Activated T-cell treated with anti-CD3 and anti-CD28 coated beads, Interleukin-2, amount 50 U/mL, for 48 hours (primary cell): ENCODE data around the gene ARMC8.

ENCODE experiments used
- DNase-seq, 2 experiments: peaks; one replicate each; pipeline ENCODE4 v3.0.0-alpha.2; 2020

The ARMC8 gene

DNA sequence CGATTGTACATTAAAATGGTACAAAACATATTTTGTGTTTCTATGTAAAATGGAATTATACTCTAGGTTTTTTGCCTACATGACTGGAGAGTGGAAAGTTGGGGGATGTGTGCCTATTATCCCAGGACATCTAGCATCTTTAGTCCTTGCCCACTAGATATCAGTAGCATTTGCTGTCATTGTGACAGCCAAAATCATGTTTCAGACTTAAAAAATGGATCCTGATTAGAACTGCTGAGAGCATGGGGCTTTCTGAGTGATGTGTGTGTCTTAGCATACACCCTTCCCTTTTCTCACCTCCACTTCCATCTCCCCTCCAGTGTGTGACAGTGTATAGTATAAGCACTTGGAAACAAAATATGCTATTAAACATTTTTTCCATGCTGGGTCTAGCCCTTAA is 13.3 kb downstream of the ARMC8 start:
- DNase-seq, result no peak

GRCh38 chr3:138202945-138203701 is 16.0 kb downstream of the ARMC8 start:
- no peak for DNase-seq

- DNase-seq, result no peak
Measured at GRCh38 chr3:138203938-138204337, 16.8 kb downstream of the ARMC8 start.

GRCh38 chr3:138205527-138205926 is 18.4 kb downstream of the ARMC8 start:
- DNase-seq, result no peak

DNA sequence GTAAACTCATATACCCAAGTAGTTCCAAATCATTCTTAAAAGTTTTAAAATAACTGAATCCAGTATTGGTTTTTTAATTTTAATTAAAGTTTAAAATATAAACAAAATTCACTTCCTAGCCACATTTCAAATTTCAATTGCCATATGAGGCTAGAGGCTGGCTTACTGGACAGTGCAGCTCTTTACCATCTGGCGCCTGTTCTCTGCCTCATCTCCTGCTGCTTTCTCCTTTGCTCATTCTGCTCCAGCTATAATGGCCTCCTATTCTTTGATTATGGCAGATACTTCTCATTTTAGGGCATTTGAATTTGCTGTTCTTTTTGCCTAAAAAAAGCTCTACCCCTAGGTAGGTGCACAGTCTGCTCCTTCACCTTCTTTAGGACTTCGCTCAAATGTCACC is 19.1 kb downstream of the ARMC8 start:
- no peak for DNase-seq

DNA sequence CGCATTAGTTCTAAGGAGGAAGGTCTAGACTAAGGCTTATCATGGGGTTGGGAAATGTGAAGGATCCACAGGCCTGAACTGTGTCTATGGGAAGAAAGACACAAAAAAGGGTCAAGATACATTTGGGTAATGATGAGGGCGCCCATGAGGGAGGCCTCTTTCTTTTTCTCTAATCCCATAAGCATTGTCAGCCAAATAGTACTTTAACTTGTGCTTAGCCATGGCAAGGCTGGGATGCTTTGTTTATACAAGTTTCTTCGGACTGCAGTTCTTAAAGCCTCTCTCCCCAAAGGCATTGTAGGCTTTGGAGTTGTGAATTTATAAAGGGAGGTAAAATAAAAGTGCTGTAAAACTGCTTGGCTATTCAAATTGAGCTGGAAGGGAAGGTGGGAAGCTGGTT is 23.4 kb downstream of the ARMC8 start:
- DNase-seq, result no peak

DNA sequence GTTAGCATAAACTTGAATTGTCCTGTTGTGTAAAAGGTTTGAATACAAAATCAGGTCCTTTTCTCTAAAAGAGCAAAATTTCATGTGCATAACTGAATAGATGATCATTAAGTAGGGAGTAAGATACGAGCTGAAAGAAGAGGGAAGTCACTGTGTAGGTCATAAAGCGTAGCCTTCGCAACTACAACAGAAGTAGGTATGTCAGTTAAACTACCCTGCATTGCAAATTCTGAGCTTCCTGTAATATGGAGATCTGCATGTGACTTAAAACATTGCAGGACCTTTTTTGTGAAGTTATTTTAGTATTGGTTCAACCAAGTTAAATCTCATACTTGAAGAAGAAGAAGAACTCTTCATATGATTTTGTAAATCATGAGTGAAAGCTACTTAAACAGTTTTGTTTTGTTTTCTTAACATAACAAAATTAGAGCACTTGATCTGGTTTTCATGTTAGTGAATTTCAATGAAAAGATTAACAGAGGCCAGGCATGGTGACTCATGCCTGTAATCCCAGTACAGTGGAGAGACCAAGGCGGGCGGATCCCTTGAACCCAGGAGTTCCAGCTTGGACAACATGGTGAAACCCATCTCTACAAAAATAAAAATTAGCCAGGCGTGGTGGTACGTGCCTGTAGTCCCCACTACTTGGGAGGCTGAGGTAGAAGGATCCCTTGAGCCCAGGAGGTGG is 26.4 kb downstream of the ARMC8 start:
- no peak for DNase-seq

DNA sequence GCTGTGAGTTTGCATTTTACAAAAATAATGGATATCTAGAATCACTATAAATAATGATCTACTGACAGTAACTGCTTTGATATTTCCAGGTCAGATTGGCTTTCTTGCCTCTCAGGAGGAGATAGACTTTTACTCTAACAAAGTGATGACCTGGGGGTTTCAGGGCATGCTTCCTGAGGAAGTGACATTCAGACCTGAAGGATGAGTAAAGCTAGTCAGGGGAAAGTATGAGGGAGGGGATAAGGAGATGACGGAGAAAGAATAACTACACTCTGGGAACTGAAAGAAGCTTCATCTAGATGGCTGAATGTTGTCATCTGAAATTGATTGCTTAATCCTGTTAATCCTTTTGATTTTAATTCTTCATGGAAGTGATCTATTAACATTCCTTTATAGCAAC is 32.2 kb downstream of the ARMC8 start:
- no peak for DNase-seq

- no peak for DNase-seq
Measured at GRCh38 chr3:138220242-138220641, 33.1 kb downstream of the ARMC8 start.

DNA sequence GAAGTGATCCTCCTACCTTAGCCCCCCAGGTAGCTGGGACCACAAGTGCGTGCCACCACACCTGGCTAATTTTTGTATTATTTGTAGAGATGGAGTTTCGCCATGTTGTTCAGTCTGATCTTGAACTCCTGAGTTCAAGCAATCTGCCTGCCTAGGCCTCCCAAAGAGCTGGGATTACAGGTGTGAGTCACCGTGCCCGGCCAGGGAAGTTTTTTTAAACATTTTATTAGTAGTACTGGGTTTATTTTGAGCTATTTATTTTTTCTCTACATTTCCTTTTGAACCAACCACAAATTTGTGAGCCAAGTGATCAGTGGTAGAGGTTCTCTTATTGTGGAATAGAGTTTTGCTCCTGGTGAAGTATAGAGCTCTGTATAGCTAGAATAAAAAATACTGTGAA is 33.7 kb downstream of the ARMC8 start:
- no peak for DNase-seq

GRCh38 chr3:138222131-138222941 is 35.2 kb downstream of the ARMC8 start:
- DNase-seq, result no peak

DNA sequence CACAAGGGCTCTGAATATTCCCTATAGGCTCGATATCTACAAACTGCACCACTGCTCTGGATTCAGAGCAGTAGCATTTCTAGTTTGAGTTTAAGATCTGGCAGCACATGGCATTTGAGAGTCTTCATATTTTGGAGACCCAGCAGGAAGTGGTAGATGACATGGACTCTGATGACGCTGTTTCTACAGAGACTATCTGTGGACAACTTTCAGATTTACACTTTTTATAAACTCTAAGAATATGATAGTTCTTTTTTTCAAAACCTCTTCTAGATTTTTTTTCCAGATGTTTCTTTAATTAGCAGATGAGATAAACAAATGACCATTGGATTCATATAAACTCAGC is 35.8 kb downstream of the ARMC8 start:
- no peak for DNase-seq

DNA sequence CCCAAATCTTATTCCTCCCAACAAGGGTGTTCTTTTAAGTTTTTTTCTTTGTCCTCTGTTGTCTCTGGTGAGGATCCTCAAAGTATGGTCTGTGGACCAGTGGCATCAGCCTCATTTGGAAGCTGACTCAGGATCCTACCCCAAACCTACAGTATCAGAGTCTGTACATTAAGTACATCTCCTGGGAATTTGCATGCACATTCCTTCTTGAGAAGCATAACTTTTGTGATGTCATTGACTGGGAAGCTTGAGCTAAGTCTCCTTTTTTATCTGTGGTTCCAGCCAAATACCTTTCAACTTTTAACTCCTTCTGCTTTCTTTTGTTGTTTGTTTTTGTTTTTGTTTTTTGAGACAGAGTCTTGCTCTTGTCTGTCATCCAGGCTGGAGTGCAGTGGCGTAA is 40.5 kb downstream of the ARMC8 start:
- DNase-seq, result no peak

GRCh38 chr3:138230525-138230924 is 43.4 kb downstream of the ARMC8 start:
- no peak for DNase-seq

DNA sequence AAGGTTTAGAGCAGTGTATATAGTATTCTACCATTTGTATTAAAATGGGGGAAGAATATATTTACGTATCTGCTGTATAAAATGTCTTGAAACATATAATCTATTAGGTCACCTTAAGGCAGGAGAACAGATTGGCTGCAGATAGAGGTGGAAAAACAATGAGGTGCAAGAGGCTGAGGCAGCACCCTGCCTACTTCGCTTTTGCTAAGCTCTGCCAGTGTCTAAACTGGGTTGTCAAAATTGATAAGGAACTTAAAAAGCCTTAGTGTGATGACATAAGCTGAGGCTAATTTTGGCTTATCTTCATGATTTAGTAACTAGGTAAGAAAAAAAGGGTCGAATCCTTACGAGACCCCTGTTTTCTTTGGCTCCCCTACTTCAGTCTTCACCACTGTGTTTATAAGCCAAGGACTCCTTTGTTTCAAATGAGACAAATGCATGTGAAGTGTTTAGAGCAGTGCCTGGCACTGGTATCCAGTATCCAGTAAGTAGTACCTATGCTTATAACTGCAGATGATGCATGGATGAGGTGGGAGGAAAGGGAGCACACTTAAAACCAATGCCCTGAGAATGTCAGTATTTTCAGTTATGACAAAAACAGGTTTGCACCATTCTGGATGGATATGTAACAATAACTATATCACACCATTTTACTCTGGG is 45.7 kb downstream of the ARMC8 start:
- DNase-seq, result no peak

DNA sequence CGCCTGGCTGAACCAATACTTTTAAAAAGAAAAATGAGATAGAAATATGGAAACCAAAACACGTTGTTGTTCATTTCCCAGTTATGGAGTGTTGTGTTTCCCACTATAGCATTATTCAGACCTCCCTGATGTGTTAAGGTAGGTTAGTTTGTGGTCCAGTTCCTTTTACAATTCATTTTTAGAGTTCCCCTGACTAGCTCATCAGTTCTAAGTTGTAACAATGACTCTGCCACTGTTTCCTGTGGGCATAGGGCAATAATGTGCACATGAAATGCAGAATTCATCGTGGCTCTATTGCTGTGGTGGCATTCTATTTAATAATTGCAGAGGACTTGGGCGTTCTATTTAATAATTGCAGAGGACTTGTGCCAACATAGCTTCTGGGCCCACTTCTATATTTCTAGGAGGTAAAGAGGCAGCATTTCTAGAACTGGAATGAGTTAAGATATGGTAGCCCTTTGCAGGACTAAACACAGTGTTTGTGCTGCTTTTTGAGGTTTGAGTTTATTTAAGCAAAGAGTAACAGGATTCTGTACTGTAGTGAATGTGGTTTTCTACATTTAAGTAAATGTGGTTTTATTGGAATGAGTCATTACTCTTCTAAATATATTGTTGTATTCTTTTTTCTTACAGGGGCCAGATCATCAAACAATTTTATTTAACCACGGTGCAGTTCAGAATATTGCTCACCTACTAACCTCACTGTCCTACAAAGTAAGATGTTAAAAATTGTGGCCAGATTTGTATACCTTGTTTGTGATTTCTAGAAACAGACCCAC is 47.5 kb downstream of the ARMC8 start:
- no peak for DNase-seq

- no peak for DNase-seq
Measured at GRCh38 chr3:138238711-138239110, 51.6 kb downstream of the ARMC8 start.

GRCh38 chr3:138241061-138241460 is 54.0 kb downstream of the ARMC8 start:
- DNase-seq, result no peak

- no peak for DNase-seq
Measured at GRCh38 chr3:138241676-138242075, 54.6 kb downstream of the ARMC8 start.

GRCh38 chr3:138242466-138242865 is 55.4 kb downstream of the ARMC8 start:
- DNase-seq, result no peak

- DNase-seq, result no peak
Measured at GRCh38 chr3:138245026-138245425, 57.9 kb downstream of the ARMC8 start.

DNA sequence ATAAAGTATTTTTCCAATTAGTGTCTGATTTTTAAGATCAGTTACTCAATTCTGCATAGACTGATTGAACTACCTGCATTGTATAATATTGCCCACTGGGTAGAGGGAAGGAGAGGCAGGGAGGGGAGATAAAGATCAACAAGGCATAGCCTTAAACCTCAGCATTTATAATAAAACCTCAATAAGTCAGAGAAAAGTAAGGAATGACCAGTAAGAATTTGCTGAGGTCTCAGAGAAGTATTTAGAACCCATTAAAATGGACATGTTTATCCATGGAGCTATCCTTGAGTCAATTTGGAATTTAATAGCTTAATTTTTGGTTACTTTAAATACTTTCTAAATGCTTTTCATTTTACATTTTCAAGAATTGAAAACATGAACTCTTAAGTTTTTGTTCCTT is 62.5 kb downstream of the ARMC8 start:
- DNase-seq, result no peak

DNA sequence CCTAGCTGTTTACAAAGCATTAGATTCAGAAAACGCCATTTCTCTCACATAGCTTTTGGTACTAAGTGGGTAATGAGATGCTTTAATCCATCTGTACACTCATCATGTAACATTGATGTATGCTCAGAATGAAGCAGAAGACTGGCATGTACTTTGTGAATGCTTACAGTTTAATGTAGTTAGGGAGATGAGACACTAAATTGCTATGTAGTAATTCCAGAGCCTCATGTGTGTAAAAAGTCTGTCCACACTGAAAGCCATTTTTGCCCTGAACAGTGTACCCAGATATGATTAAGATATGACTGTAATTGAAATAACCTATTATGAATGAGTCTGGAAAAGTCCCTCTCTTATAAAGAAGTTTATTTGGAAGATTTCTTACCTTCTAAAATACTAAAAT is 66.5 kb downstream of the ARMC8 start:
- no peak for DNase-seq
